C1 segment of cervical spinal cord (tissue), 14 donors: Measurements from ENCODE around the gene RFC1.
A peak's percentile ranks its signal among the peaks of the same experiment; 100 is the strongest.
"Not testable (repeated sequence)": the region's sequence is repeated elsewhere in the genome, so short reads cannot be mapped to it uniquely, and the experiment has no call there.

Source experiments
- DNase-seq, 14 donors: peaks; one replicate each; lab custom pipeline; 2025; lab: John Stamatoyannopoulos, UW

The RFC1 gene

GRCh38 chr4:39357002-39357401, 9.2 kb downstream of the RFC1 start:
- DNase-seq: no peak

DNA sequence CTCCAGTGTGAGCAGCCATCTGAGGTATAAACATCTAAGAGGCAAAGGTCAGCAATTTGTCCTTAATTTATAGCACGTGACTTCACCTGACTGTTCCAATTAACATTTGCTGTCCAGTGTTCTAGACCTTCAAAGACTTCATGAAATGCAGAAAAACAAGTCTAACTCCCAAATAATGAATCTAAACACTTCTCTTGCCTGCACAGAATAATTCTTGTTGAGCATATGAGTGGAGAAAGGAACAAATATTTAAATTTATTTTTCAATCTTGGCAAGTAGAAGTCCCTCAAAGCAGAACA, 12.0 kb downstream of the RFC1 start:
- no peak for DNase-seq

- no peak for DNase-seq
Observed at GRCh38 chr4:39353478-39354253, 12.5 kb downstream of the RFC1 start.

GRCh38 chr4:39353149-39353477, 13.0 kb downstream of the RFC1 start:
- DNase-seq: not testable (repeated sequence)

DNA sequence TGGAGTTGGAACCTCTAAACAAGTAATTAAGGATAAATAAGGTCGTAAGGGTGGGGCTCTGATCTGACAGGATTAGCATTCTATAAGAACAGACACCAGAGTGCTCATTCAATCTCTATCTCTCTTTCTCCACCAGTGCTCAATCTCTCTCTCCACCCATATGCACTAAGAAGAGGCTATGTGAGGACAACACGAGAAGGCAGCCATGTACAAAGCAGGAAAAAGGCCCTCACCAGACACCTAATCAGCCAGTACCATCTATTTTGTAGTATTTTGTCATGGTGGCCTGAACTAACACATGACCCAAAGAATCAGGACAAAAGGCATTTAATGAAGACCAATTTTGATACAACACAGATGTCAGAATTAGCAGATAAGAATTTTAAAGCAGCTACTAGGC, 16.8 kb downstream of the RFC1 start:
- DNase-seq: no peak

- DNase-seq: no peak
Observed at GRCh38 chr4:39348371-39349315, 17.5 kb downstream of the RFC1 start.

- DNase-seq: no peak
Observed at GRCh38 chr4:39346856-39347519, 19.2 kb downstream of the RFC1 start.

GRCh38 chr4:39342731-39343130, 23.4 kb downstream of the RFC1 start:
- DNase-seq: no peak

DNA sequence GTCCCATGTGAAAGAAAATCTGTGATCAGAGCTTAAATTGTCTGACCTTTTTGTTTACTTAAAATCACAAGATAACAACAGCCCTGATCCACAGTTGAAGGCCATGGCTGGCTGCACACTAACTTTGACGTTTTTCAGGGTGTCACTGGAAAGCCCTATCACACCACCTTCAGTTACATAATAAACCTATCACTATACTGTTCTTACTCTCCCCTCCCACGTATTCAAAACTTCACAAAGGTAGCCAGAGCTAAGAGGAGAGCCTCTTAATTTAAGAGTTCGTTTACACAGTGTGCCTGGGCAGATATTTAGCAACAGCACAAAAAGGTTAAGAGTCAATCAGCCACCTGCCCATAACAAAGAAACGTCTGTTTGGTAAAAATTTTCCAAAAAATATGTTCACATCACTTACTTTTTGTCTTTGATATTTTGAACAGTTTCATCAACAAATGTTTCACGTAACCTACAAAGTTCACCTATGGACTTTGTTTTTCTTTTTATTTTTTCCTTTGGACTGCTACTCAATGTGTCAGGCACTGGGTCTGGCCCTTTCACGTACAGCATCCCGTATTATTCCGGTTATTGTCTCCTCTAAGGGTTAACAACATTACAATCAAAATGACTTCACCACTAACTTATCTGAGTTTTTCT, 25.0 kb downstream of the RFC1 start:
- no peak for DNase-seq

DNA sequence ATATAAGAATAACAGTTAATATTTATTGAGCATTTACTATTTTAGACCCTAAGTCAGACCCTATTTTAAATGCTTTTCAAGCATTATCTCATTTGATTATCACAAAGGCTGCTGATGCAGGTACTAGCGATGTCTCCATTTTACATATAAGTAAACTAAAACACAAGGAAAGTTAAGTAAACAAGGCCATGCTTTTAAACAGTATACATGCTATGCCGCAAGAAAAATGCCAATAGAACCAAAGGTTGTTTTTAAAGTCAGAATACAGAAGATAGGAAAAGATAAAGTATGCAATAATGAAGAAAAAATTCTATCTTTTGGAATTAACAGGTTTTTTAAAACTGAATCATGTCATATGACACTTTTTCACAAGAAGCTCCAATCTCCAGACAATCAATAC, 26.2 kb downstream of the RFC1 start:
- no peak for DNase-seq

DNA sequence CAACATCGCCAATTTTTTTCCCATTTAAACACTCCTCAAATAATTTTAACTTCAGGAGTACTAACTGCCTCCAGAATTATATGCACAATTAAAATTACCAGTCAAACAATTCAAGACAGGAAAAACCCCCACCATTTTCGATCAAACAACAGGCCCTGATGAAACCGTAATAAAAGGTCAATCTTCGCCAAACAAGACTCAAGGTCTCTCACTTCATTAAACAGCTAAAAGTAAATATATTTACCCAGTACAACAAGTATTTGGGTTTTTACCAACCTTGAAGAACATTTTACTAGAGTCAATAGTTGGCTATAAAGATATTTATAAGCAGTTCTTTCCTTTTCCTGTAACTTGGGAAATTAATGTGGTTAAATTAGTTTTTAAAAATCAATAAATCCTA, 28.3 kb downstream of the RFC1 start:
- DNase-seq: no peak

- DNase-seq: no peak
Observed at GRCh38 chr4:39335566-39335965, 30.6 kb downstream of the RFC1 start.

DNA sequence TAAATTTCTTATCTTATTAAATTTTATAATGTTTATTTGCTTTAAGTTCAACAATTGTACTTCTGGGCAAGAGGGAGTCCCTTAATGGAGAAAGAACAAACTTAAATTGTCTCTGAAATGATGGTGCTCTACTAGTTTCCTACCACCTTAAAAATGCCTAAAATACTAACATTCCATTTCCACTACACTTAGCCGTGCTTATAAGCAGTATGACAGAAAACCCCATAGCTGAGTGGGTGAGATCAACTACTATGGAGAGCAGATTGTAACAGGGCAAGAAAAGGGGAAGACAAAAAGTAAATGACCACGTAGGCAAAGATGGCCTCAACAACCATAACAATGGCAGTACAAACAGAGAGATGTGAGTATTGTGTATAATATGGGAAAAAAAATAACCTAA, 35.0 kb downstream of the RFC1 start:
- DNase-seq: no peak

DNA sequence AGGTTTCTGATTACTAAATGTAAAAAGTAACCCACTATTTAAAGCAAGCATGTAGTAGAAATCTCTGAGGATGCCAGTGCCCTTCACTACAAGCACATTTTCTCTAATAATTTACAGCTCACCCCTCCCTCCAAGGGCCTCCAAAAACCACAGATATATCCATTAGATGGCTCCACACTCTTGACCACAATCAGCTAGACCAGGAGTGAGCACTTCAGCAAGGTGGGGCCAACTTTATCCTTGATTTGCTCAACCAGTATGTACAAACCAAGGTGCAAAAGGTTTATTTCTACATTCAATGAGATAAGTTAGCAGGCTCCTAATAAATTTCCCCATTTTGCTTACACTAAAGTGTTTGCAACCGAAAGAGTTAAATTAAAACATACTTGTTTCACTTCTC, 35.8 kb downstream of the RFC1 start:
- DNase-seq: no peak

DNA sequence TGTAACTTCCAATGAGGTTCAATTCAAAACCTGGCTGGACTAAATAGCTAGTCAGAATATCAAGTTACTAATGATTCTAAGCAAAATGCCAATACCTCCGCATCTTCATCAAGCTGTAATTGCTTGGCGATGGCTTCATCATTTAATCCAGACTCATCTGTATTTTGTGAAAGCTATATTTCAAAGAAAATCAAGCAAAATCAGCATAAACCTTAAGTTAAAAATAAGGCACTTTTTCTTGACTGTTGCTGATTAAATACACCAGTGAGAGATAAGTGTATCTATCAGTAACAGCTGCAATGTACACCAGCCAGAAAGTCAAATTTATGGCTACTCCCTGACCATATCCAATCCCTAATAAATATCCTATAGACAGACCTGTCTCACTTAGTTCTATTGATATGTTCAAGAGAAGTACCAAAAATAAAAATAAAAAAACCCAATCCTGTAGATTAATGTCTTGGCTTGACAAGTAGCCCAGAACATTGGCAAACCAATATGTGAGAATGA, 39.6 kb downstream of the RFC1 start:
- DNase-seq: no peak

- DNase-seq: no peak
Observed at GRCh38 chr4:39324897-39325613, 41.1 kb downstream of the RFC1 start.

GRCh38 chr4:39324446-39324845, 41.7 kb downstream of the RFC1 start:
- DNase-seq: no peak

GRCh38 chr4:39323821-39324220, 42.3 kb downstream of the RFC1 start:
- DNase-seq: no peak

DNA sequence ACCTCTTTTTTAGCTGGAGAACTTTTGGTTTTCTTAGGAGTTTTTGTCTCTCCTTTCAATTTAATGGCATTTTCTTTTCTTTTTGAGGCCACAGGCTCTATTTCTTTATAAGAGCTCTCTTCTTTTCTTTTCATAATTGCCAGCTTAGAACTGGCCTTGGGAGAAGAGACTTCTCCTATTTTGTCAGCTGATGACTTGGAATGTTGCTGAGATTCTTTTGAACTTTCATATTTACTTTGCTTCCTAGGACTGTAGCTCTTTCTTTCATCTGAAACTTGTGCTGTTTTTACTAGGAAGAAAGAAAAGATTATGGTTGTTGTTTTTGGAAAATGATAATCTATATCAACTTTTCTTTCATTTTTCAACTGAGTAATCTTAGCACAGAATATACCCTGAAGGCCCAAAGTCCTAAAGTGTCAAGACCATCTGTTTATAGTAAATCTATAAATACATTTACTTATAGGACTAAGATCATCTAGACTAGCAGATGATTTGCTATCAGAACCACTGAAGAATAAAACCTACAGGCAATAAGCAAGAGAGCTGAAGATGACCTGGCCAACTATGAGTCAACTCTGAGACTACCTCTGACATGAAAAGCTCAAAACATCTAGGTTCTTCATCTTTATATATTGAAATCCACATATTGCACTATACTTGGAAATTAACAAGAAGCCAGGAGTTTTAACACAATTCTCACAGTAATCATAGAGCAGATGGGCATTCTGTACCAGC, 45.6 kb downstream of the RFC1 start:
- DNase-seq: no peak

DNA sequence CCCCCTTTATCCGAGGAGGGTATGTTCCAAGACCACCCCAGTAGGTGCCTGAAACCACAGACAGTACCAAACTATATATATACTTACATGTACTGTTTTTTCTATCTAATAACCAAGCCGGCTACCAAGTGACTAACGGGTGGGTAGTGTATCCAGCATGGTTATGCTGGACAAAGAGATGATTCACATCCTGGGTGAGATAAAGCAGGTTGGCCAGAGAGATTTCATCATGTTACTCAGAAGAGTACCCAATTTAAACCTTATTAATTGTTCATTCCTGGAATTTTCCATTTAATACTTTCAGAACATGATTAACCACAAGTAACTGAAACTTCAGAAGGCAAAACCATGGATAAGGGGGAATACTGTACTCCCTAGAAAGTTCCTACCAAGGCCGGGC, 46.5 kb downstream of the RFC1 start:
- DNase-seq: no peak

- peak in 1 of 14 donors; percentile 74 for DNase-seq
Observed at GRCh38 chr4:39312816-39313215, 53.3 kb downstream of the RFC1 start.
